Activated CD4-positive, alpha-beta T cell treated with anti-CD3 and anti-CD28 coated beads, Interleukin-2, amount 10 ng/mL, durations not matched to agents 24 days and 14 days (primary cell): ENCODE data around the gene MUC6. TPM values are rescaled to one million over a fixed set of nuclear protein-coding genes. Genes with fewer than 3 reads are reported as not detected.

Experiments used
- DNase-seq: peaks from one replicate; pipeline ENCODE4 v3.0.0; 2022
- H3K27ac Mint-ChIP-seq: one replicate; pipeline ENCODE4 v1.8.0; 2022; ENCODE audit warnings: mild to moderate bottlenecking, mixed read lengths
- H3K27me3 Mint-ChIP-seq: one replicate; pipeline ENCODE4 v1.8.0; 2022; ENCODE audit warnings: mixed read lengths
- H3K36me3 Mint-ChIP-seq: one replicate; pipeline ENCODE4 v1.8.0; 2022; ENCODE audit warnings: low read depth, mild to moderate bottlenecking, mixed read lengths
- H3K4me1 Mint-ChIP-seq: one replicate; pipeline ENCODE4 v1.8.0; 2021; ENCODE audit warnings: mixed read lengths
- H3K4me3 Mint-ChIP-seq: one replicate; pipeline ENCODE4 v1.8.0; 2022; ENCODE audit warnings: mild to moderate bottlenecking, moderate library complexity, mixed read lengths
- H3K9me3 Mint-ChIP-seq: one replicate; pipeline ENCODE4 v1.8.0; 2021; ENCODE audit warnings: mixed read lengths
- intact Hi-C: fragments of 100-400 bp; cut with micrococcal nuclease; formaldehyde crosslinking; loops from one replicate; pipeline ENCODE4 v1.15.1; 2023
- total RNA-seq: library from RNA; stranded (reverse); gene quantifications from 2 replicates; pipeline ENCODE4 v1.2.3, GENCODE V29; 2022

MUC6 gene
- total RNA-seq, 1 donor from 2014 or later = not detected

GRCh38 chr11:1075341-1075911 lies 38.9 kb upstream of the MUC6 start:
- no peak overlapping the region for H3K27ac Mint-ChIP-seq
- no peaks in the 10 kb centered on the region for H3K4me1 Mint-ChIP-seq
- no peak for DNase-seq
- no peaks in the 10 kb centered on the region for H3K9me3 Mint-ChIP-seq
- no peaks in the 10 kb centered on the region for H3K36me3 Mint-ChIP-seq
- no peaks in the 10 kb centered on the region for H3K27me3 Mint-ChIP-seq
- H3K4me3 Mint-ChIP-seq = no peak overlapping the region
- intact Hi-C loops = no loop called here

DNA sequence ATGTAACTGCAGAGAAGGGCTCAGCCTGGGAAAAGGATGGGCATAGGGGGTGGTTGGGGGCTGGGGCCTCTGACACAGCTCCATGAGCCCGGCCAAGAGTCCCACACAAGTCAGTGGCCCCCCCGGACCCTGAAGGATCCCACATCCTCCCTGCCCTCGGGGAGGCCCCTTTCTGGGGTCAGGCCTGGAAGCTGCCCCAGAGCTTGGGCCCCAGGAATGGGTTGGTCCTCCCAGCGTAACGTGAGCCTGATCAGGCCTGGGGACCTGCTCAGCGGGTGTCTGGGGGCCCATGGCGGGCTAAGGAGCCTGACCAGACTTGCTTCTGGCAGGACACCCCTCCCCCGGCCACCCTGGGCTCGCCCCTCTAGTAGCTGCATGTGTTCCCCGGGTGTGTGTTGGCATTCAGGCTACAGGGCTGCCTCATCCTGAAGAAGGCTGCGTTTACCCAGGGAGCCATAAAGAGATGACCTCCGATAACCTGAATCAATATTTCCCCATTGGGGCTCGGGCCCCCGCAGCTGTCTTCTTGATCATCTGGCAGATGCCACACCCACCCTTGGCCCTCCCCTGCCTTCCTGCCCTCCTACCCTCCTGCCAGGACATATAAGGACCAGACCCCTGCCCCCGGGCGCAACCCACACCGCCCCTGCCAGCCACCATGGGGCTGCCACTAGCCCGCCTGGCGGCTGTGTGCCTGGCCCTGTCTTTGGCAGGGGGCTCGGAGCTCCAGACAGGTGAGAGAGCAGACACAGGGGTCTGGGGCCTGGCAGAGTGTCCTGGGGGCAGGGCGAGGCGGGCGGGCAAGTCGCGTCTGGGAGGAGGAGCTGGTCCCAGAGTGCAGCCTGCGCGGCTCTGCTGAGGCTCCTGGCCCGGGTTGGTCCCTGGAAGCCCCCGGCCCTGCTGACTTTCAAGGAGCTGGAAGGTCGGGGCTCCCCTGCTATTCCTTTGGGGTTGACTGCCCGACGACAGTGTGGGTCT lies 38.0 kb upstream of the MUC6 start, which contains the start of gene MUC2:
TSS of gene MUC2 (plus strand) at position 631 of the 978 bp plus-strand sequence.
- intact Hi-C loops = no loop called here
- H3K27me3 Mint-ChIP-seq = no peaks in the 10 kb centered on the region
- no peaks in the 10 kb centered on the region for H3K4me1 Mint-ChIP-seq
- no peaks in the 10 kb centered on the region for H3K9me3 Mint-ChIP-seq
- H3K4me3 Mint-ChIP-seq = no peak within 1 kb of the TSS
- DNase-seq = no peak
- H3K36me3 Mint-ChIP-seq = no peaks in the 10 kb centered on the region
- H3K27ac Mint-ChIP-seq = no peak within 1 kb of the TSS

GRCh38 chr11:1073851-1074243 lies 37.3 kb upstream of the MUC6 start:
- no peaks in the 10 kb centered on the region for H3K9me3 Mint-ChIP-seq
- no peak overlapping the region for H3K4me3 Mint-ChIP-seq
- intact Hi-C loops = no loop called here
- no peak for DNase-seq
- no peaks in the 10 kb centered on the region for H3K4me1 Mint-ChIP-seq
- H3K27me3 Mint-ChIP-seq = no peaks in the 10 kb centered on the region
- no peaks in the 10 kb centered on the region for H3K36me3 Mint-ChIP-seq
- no peak overlapping the region for H3K27ac Mint-ChIP-seq

GRCh38 chr11:1073261-1073724 lies 36.8 kb upstream of the MUC6 start:
- no peak overlapping the region for H3K27ac Mint-ChIP-seq
- H3K36me3 Mint-ChIP-seq = no peaks in the 10 kb centered on the region
- H3K9me3 Mint-ChIP-seq = no peaks in the 10 kb centered on the region
- intact Hi-C loops = no loop called here
- no peak for DNase-seq
- no peak overlapping the region for H3K4me3 Mint-ChIP-seq
- no peaks in the 10 kb centered on the region for H3K4me1 Mint-ChIP-seq
- H3K27me3 Mint-ChIP-seq = no peaks in the 10 kb centered on the region

- intact Hi-C loops = no loop called here
- DNase-seq = no peak
- H3K36me3 Mint-ChIP-seq = no peaks in the 10 kb centered on the region
- H3K27ac Mint-ChIP-seq = no peak overlapping the region
- H3K4me1 Mint-ChIP-seq = no peaks in the 10 kb centered on the region
- peaks cover 2% of the 10 kb centered on the region for H3K27me3 Mint-ChIP-seq
- no peak overlapping the region for H3K4me3 Mint-ChIP-seq
- H3K9me3 Mint-ChIP-seq = no peaks in the 10 kb centered on the region
Observed at GRCh38 chr11:1072821-1073231, 36.3 kb upstream of the MUC6 start.

DNA sequence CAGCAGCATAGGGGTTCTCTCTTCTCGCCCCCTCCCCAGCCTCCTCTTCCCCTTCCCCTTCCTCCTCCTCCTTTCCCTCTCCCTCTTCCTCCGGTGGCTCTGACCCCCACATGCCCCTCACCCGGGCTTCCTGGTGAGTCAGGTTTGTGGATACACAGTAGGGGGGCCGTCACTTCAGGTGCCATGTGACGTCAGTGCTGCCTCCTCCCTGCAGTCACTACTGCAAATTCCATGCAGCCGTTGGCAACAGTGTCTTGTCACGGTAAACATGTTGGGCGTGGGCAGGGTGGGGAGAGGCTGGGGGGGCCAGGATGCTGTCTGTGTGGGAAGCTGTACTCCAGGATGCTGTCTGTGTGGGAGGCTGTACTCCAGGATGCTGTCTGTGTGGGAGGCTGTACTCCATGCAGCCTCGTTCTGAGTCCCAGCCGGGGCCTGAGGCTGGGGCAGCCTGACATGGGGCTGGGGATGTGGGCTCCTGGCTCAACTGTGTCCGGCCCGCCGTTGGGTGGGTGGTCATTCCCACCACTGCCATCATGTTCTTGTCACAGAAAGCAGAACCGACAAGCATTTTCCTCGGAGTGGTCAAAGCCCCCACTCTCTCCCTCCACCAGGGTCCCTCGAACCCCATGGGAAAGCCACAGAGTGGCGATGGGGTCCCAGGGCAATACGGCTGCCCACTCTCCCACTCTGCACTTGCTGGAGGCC lies 35.8 kb upstream of the MUC6 start:
- no peak for DNase-seq
- H3K4me3 Mint-ChIP-seq = no peak overlapping the region
- H3K36me3 Mint-ChIP-seq = no peaks in the 10 kb centered on the region
- no peaks in the 10 kb centered on the region for H3K4me1 Mint-ChIP-seq
- intact Hi-C loops = no loop called here
- H3K27ac Mint-ChIP-seq = no peak overlapping the region
- no peaks in the 10 kb centered on the region for H3K9me3 Mint-ChIP-seq
- peaks cover 2% of the 10 kb centered on the region for H3K27me3 Mint-ChIP-seq

GRCh38 chr11:1071571-1072115 lies 35.1 kb upstream of the MUC6 start:
- H3K27ac Mint-ChIP-seq = no peak overlapping the region
- H3K9me3 Mint-ChIP-seq = no peaks in the 10 kb centered on the region
- no peaks in the 10 kb centered on the region for H3K36me3 Mint-ChIP-seq
- H3K4me3 Mint-ChIP-seq = no peak overlapping the region
- DNase-seq = no peak
- intact Hi-C loops = no loop called here
- H3K27me3 Mint-ChIP-seq = peaks cover 2% of the 10 kb centered on the region
- no peaks in the 10 kb centered on the region for H3K4me1 Mint-ChIP-seq

GRCh38 chr11:1070594-1071462 lies 34.3 kb upstream of the MUC6 start:
- H3K4me3 Mint-ChIP-seq = no peak overlapping the region
- H3K4me1 Mint-ChIP-seq = no peaks in the 10 kb centered on the region
- H3K36me3 Mint-ChIP-seq = no peaks in the 10 kb centered on the region
- DNase-seq = no peak
- H3K9me3 Mint-ChIP-seq = no peaks in the 10 kb centered on the region
- H3K27me3 Mint-ChIP-seq = peaks cover 4% of the 10 kb centered on the region
- H3K27ac Mint-ChIP-seq = no peak overlapping the region
- intact Hi-C loops = no loop called here

DNA sequence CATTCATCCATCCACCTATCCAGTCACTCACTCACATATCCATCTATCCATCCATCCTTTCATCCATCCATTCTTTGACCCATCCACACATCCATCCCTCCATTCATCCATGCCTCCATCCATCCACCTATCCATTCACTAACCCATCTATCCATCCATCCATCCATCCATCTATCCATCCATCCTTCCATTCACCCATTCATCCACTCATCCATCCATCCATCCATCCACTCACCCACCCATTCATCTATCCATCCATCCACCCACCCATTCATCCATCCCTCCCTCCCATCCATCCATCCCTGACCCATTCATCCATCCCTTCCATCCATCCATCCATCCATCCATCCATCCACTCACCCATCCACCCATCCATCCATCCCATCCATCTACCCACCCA lies 33.2 kb upstream of the MUC6 start:
- intact Hi-C loops = no loop called here
- Mint-ChIP-seq H3K27me3 (peaks cover 7% of the 10 kb centered on the region), H3K36me3 (no peaks in the 10 kb centered on the region), H3K9me3 (no peaks in the 10 kb centered on the region), H3K4me1 (no peaks in the 10 kb centered on the region), H3K4me3 (no peak overlapping the region), H3K27ac (no peak overlapping the region)
- no peak for DNase-seq

DNA sequence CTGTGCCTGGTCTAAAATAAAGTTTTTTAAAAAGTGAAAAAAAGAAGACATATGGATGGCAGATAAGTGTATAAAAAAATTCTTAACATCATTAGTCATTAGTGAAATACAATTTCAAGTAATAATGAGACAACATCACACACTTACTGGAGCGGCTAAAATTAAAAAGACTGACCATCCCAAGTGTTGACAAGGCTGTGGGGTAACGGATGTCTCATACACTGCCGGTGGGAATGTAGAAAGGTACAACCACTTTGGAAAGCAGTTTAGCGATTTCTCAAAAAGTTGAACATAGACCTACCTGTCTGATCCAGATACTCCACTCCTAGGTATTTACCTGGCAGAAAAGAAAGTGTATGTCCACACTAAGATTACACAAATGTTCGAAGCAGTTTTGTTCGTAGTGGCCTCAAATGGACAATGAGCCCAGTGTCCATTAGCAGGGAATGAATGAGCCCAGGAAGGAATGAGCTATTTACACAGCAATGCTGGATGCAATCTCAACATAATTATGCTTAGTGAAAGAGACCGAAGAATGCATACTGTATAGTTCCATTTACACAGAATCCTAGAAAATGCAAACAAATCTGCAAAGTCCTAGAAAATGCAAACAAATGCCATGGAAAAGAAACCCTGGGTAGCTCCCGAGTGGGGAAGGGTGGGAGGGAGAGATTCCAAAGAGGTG lies 31.4 kb upstream of the MUC6 start:
- DNase-seq = no peak
- Mint-ChIP-seq H3K9me3 (no peaks in the 10 kb centered on the region), H3K27ac (no peak overlapping the region), H3K36me3 (no peaks in the 10 kb centered on the region), H3K4me3 (no peak overlapping the region), H3K4me1 (no peaks in the 10 kb centered on the region), H3K27me3 (peaks cover 12% of the 10 kb centered on the region)
- intact Hi-C loops = no loop called here

- Mint-ChIP-seq H3K27ac (no peak overlapping the region), H3K9me3 (peaks cover 9% of the 10 kb centered on the region)
Observed at GRCh38 chr11:1064167-1064566, 27.6 kb upstream of the MUC6 start.

DNA sequence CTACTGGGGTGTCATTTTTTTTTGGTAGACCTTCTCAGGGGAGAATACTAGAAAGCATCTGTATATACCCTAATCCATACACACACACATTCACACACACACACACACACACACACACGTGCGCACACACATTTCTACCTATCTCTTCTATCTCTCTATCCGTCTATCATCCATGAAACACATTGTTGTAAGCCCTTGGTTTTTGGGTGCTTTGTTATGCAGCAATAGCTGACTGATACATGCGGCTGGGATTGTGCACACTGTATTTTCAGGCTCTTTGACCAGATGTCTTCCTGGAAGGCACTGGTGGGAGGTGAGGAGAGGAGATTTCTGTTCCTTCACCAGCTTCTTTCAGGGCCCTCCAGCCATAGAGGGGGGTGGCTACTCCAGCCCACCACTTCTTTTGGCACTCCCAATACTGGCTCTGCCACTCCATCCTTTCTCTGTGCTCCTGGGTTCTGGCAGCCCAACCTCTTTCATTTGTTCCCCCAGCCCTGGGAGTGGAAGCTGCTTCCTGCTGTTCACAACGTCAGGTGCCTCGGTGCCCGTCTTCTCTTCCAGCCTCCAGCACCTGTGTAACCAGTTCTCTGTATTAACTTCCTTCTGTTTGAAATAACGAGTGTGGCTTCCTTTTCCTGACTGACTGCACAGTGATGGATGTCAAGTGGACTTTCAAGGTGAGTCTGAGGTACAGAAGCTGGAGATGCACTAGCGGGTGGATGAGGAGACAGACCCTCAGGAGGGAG lies 25.7 kb upstream of the MUC6 start:
- Mint-ChIP-seq H3K9me3 (peaks cover 9% of the 10 kb centered on the region), H3K27ac (no peak overlapping the region), H3K4me3 (no peak overlapping the region), H3K4me1 (no peaks in the 10 kb centered on the region), H3K36me3 (no peaks in the 10 kb centered on the region), H3K27me3 (peaks cover 15% of the 10 kb centered on the region)
- DNase-seq = no peak
- intact Hi-C loops = no loop called here

More at GRCh38 chr11:1064167-1064566, 27.6 kb upstream of the MUC6 start:
- Mint-ChIP-seq H3K4me3 (no peak overlapping the region), H3K36me3 (no peaks in the 10 kb centered on the region), H3K4me1 (no peaks in the 10 kb centered on the region), H3K27me3 (peaks cover 17% of the 10 kb centered on the region)
- DNase-seq = no peak
- intact Hi-C loops = no loop called here
